IPS-11a (cell line): ENCODE data around the gene RAD54L.

Experiments
- H3K4me3 ChIP-seq: one replicate; pipeline ENCODE4 v1.5.1; 2013; ENCODE audit warnings: low read depth, low read length, control low read depth

RAD54L gene

DNA sequence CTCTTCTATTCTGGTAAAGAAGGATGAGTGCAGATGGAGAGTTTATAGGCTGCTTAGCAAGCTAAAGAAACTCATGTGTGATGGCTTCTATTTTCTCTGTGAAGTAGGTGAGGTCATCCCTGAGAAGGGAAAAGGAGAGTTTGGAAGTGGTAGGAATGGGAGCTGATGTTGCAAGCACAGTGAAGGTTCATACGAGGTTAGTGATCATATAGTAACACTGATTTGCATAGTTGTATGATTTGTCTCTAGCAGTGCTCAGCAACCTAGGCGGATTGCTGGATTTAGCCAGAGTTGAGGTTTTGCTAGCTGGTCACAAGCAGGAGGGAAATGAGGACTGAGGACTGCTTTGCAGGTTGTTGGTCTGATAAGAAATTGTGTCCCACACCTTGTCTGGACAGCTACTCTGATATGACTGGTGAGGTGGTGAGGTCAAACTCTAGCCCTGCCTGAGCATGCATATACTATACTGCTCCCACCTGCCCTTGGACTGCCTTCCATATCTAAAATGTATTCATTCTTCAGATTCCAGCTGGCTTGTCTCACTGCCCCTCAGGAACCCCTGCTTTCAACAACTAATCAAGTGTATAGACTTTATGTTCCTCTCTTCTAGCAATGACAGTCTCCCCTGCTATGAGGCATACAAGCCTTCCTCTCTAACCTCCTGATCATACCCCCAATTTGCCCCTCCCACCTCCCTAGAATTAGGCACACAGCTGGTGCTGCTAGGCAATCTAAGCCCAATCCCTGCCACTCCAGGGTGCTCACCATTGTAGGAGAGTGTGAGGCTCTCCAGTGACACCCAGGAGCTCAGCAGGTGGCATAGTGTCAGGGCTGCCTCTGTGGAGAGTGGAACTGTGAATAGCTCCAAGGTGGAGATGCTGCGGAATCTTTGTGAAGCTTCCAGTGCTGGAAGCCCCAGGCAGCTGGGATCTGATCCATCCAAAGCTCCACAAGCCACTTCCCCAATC, 37.3 kb downstream of the RAD54L start:
- no peak overlapping the region for H3K4me3 ChIP-seq

DNA sequence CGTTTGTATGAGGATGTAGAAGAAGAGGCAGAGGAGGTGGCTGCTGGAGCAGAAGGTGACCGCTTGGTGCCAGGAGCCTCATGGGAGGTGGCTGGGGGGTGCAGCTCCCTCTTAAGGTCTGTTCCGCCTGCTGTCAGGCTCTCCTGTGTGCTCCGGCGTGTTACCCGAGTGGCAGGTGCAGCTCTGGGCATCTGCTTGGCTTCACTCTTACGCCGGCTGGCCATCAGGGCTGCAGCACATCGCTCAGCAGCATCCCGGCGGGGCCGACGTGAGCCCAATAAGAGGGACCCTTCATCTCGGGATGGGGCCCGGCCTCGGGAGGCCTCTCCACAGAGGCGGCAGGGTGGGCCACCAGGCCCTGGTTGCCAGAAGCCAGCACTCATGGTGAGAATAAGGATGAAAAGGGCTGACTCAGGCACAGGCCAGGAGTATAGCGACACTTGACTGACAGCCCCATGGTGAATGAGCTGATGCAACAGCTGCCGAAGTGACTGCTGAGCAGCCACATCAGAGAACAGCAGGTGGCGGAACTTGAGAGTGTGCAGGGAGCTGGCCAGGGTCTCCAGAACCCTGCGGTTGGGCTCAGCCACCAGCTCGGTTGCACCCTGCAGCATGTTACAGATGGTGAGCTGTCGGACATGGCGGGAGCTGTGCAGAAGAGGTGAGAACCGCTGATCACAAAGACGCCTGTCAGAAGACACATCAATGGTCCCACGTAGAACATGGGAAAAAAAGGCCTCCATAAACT, 38.3 kb downstream of the RAD54L start:
- H3K4me3 ChIP-seq: no peak overlapping the region

DNA sequence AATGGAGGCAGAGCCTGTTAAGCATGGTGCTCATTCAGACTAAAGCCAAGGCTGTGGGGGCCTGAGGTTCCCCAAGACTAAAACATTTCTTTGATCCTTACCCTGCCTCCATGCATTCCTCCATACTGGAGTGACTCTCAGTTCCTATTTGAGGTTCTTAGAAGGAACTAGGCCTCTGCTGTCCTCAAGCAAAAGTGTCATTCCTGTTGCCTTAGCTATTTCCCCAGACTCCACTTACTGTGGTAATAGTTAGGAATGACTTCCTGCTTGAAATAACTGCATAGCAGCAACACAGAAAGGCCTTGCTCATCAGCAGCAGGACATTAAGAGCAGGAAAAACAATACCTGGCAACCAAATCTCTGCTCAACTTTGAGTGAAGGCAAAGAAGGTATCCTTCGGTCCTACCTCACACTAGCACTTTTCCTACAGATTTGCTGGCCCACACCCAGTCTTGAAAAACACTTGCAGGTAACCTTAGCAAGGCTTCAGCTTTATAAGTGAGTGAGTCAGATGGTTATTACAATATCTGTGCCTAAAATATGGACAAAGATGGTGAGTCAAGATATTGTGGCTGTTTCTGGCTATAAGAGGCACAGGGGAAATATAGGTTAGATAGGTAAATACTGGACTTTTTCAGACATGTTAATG, 41.0 kb downstream of the RAD54L start:
- H3K4me3 ChIP-seq: no peak overlapping the region

DNA sequence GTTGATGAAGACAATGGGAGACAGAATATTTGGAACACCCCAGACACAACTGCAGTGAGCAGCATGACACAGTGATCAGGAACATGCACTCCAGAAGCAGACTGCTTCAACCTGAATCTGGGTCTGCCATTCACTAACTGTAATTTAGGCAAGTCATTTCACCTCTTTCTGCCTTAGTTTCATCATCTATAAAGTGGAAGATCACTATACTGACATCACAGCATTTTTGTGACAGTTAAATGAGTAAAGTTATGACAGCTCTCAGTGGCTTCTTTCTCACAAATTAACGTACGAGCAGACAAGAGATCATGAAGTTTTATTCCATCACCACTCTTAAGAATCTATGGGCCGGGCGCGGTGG, 41.6 kb downstream of the RAD54L start:
- H3K4me3 ChIP-seq: no peak overlapping the region

DNA sequence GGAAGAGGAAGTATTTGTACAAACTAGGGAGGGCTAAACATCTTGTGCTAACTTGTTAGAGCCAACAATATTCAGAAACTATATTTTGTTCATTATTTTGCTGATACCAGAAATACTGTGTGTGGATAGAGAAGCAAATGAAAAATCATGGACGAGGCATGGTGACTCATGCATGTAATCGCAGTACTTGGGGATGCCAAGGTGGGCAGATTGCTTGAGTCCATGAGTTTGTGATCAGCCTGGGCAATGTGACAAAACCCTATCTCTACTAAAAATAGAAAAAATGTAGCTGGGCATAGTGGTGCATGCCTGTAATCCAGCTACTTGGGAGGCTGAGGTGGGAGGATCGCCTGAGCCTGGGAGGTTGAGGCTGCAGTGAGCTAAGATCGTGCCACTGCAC, 42.4 kb downstream of the RAD54L start:
- no peak overlapping the region for H3K4me3 ChIP-seq

DNA sequence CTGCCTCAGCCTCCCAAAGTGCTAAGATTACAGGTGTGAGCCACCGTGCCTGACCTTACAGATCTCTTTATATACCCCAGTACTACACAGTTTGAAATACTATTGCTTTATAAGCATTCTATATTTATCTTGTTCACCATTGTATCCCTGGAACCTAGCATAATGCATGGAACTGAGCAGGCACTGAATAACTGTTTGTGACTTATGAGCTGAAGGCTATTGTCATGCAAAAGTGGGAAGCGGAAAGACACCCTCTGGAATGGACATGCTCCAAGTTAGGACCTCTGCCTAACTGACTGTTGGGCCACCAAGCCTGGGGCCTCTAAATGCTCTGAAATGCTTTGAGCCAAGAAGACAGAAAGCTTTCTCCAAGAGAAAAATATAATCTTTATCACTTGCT, 47.7 kb downstream of the RAD54L start:
- H3K4me3 ChIP-seq: no peak overlapping the region

DNA sequence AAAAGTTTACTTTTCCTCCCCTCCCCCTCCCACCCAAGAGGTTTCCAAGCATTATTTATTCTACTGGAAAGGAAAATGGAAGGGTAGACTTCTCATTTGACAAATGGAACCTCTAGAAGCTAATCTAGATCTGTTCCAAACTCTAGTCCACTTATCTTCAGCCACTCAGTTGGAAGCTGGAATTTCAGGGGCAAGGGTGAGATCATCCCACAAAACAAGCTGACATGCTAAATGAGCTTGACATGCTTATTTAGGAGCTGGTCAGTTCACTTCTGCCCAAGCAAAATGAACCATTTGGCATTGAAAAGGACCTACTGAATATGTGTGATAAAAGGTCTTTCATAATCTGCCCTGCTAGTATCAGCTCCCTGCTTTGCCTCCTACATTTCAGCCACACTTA, 50.8 kb downstream of the RAD54L start:
- no peak overlapping the region for H3K4me3 ChIP-seq

DNA sequence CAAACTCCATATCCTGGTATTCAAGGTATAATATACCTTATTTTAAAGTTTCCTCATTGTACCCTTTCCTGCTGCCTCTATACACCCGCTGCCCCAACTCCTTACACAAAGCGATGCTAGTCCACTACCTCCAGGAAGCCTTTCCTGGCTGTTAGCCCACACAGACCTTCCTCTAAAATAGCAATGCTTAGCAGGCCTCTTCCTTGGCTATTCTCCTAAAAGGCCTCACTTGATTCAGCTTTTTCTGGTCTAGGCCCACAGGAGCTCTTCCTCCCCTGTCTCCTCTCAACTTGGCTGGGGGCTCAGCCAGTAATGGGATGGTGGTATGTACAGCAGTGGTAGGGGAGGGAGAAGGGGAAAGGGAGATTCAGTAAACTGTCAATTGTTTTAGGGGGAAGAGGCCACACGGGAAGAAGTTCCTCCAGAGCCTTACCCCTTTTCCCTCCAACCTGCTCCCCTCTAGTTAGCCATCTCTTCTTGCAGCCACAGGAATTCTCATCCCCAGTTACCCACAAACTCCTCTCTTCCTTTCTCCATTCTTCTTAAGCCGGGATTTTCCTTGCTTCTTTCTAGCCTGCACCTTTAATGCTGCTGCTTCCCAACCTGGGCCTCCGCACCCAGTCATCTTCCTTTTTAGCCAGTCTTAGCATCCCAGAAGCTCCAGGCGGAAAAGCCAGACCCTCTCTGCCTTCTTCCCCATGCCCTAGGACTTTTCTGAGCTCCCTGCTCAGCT, 53.3 kb downstream of the RAD54L start:
- peak overlapping the region; percentile 95 for H3K4me3 ChIP-seq

DNA sequence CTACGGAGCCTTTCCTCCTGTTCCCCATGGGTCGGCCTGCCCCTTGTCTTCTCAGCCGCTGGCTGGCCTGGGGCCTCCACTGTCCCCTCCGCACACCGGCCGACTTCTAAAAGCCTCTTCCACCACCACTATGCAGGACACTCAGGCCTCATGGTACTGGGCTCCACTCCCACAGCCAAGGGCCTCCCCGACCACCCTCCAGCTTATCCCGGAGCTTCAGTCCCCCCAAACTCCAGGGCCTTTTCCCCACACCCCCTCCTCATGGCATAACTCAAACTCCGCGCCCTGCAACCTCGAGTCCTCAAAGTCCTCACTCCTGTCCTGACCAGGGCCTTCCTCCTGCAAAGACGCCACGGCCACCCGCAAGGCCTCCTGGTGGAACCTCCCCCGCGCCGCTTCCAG, 53.8 kb downstream of the RAD54L start:
- peak overlapping the region; percentile 95 for H3K4me3 ChIP-seq

DNA sequence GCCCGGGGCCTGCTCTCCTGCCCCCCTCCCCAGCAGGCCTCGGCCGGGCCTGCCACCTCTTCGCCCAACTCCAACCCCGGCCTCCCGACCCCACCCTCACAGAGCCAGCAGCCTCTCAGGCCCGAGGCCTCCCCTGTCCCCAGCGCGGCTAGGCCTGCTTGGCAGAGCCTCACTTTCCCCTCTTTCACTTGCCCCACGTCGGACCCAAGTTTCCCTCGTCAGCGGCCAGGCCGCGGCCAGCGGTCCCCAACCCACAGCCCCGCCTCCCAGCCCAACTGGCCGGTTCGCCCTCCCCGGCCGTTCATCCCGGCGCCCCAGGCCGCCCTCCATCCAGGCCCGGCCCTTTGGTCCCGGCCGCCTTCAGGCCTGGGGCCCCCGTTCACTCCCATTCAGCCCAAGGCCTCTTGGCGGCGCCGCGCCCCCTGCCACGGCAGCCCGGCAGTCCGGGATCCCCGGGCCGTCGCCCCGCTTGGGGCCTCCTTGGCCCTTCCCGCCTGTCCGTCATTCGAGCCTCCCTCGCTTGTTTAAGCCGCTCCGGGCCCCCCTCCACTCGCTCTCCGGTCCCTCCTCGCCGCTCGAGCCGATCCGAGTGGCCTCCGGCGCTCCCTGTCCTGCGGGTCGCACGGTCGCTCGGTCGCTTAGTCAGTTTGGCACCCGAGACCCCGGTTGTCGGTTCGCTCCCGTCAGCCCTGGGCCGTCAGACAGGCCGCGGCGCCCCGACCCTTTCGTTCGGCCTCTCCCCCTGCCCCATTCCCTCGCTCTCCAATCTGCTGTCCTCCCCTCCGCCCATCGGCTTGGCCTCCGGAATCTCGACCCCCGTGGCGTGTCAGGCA, 54.5 kb downstream of the RAD54L start:
- peak overlapping the region; percentile 95 for H3K4me3 ChIP-seq

DNA sequence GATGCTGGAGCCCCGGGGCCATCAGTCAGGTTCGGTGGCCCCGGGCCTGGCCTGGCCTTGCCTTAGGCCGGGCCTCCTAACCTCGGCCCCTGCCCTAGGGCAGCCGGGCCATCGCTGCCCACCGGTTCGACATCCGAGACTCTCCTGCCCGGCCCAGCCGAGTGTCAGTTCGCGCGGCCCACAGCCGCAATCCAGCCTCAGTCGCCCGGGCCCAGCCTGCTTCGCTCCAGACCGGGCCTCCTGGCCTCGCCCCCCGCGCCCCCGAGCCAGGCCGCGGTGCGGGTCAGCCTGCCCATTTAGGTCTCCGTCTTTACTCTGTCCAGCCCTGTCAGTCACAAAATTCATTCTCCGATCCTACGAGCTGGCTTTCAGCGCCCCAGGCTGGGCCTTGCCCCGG, 55.1 kb downstream of the RAD54L start:
- H3K4me3 ChIP-seq: peak overlapping the region; percentile 95

DNA sequence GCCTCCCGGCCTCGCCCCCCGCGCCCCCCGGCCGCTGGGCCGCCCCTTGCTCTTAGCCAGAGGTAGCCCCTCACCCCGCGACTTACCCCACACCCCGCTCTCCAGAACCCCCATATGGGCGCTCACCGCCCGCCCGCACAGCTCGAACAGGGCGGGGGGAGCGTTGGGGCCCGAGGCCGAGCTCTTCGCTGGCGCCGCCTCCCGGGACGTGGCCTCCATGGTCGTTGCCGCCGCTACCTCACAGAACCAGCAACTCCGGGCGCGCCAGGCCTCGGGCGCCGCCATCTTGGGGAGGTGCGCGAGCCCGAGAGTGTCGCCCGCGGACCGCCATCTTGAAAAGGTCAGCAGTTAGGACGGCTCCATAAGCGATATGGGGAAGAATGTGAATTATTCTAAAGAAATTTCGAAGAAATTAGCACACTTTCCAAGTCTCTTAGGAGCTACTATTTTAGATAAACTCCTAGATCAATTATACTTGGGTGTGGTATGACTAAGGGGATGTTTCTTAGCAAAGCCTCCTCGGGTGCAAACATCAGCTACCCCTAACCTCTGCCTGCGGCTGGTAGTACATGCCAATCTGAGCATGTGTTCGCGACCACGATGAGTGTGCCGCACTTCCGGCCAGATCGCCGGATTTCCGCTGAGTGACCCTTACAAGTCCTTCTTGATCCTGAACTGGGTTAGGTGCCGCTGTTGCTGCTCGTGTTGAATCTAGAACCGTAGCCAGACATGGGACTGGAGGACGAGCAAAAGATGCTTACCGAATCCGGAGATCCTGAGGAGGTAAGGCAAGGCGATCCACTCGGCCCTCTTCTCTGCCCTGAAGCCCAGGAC, 55.7 kb downstream of the RAD54L start, which contains the start of the genes LRRC41 and UQCRH:
LRRC41 (minus strand) TSS at position 579 of the 834 bp plus-strand sequence; CDS start at position 285, 294 bp downstream.
UQCRH (plus strand) TSS at position 661 of the 834 bp plus-strand sequence; CDS start at position 730, 69 bp downstream.
- H3K4me3 ChIP-seq: peak within 1 kb of the TSS; percentile 95

DNA sequence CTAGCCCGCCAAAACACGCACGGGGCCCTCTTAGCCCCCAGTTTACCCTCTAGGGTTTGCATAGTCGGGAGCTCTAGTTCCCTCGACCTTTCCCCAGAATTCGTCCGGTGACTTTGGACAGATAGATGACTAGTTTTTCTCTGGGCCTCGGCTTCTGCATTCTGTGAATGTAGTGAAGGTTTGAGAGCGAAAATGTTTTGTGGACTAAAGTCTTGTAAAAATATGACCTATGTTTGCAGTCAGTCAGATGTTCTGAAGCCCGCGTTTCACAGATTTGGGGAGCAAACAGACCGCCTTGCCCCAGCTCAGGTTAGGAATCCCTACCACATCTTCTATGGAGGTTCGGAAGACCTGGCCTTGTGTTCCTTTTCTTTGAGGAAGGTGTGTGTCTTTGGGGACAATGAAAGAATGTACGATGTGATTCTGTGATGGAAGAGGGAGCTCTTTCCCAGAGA, 56.3 kb downstream of the RAD54L start:
- peak overlapping the region; percentile 95 for H3K4me3 ChIP-seq

DNA sequence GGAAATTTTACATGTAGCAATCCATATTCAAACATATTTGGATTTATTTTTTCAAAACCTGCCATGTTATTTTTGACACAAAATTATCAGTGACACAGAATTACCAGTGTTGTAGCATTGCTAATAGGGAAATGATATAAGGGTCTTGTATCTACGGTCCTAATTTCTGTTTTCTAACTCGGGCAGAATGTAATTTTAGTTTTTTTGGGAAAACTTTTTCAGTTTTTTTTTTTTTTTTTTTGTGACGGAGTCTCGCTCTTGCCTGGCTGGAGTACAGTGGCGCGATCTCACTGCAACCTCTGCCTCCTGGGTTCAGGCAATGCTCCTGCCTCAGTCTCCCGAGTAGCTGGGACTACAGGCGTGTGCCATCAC, 58.6 kb downstream of the RAD54L start:
- H3K4me3 ChIP-seq: no peak overlapping the region

DNA sequence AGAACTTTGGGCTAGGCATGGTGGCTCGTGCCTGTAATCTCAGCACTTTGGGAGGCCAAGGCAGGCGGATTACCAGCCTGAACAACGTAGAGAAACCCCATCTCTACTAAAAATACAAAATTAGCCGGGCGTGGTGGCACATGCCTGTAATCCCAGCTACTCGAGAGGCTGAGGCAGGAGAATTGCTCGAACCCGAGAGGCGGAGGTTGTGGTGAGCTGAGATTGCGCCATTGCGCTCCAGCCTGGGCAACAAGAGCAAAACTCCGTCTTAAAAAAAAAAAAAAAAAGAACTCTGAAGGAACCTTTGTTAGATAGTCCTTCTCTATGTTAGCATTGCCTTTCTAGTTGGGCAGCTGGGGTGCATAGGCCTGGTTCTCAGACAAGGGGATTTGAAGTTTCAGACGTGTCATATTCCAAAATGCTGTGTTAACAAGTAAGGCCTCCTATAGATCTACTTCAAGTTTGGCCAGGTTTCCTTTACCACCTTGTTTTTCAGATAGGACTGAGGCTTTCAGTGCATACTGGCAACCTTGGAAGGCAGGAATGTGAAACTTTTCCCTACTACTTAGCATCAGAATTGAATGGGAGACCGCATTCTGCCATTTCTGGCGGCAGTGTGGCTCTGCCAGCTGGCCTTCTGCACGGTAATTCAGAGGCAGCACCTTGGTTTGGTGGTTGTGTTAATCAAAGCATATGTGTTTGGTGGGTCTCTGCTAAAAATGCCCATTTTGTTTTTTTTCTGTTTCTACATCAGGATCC, 62.0 kb downstream of the RAD54L start:
- H3K4me3 ChIP-seq: no peak overlapping the region

DNA sequence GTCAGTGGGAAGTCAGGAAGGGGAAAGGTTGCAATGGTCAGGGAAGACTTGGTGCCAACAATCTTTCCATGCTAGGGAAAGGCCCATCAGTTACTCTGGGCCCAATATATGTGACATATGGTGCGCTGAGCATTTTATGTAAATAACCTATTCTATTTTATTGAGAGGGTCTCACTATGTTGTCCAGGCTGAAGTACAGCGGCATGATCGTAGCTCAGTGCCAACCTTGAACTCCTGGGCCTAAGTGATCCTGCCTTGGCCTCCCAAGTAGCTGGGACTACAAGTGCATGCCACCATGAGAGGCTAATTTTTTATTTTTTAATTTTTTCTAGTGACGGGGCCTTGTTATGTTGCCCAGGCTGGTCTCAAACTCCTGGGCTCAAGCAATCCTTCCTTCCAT, 62.8 kb downstream of the RAD54L start:
- H3K4me3 ChIP-seq: no peak overlapping the region

DNA sequence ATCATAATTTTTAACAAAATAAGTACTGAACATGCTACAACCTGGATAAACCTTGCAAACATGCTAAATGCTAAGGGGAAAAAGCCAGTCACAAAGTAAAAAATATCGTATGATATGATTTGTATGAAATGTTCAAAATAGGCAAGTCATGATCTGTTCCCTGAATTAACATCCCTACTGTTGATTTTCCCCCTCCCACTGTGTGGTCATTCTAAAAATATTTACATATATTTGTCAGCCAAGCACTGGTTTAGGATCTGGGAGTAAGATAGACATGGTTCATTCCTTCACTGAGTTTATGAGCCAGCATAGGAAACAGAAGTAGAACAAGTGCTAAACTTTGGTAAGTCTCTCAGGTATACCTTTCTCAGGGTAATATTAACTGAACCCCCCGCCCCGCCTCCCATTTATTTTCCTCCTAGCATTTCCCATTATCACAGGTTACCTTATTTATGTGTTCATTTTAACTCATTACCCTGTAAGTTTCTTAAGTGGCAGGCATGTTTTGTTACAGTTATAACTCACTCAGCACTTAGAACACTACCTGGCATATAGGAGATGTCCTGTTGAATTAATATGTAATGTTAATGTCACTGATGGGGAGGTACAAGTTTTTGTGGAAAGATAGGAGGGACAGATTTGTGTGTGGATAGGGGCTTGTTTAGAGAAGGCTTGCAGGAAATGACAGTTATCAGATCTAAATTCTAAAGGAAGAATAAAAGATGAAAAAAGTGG, 68.3 kb downstream of the RAD54L start:
- H3K4me3 ChIP-seq: no peak overlapping the region
